MM.1S (cell line): ENCODE results near the gene STARD10.

ENCODE experiments used
- DNase-seq: peaks from one replicate; pipeline ENCODE4 v3.0.0-alpha.2; 2015
- H2AFZ ChIP-seq: fragments of 300-600 bp; sonication (generic); 2 replicates; pipeline ENCODE4 v1.6.0; 2016; ENCODE audit warnings: antibody characterized with exemption, low read length
- H3F3A ChIP-seq: fragments of 300-600 bp; sonication (generic); 2 replicates; pipeline ENCODE4 v1.6.1; 2016; ENCODE audit warnings: mild to moderate bottlenecking, antibody characterized with exemption, low read length, moderate library complexity, mixed read lengths; ENCODE audit not compliant: insufficient read depth
- H3K27ac ChIP-seq: fragments of 300-600 bp; sonication (generic); 2 replicates; pipeline ENCODE4 v1.5.1; 2016; ENCODE audit warnings: mild to moderate bottlenecking, low read length
- H3K27me3 ChIP-seq: fragments of 300-600 bp; sonication (generic); replicated peaks from 2 replicates; pipeline ENCODE4 v1.6.0; 2016; ENCODE audit warnings: low read length; ENCODE audit not compliant: insufficient read depth
- H3K36me3 ChIP-seq: fragments of 300-600 bp; sonication (generic); replicated peaks from 2 replicates; pipeline ENCODE4 v1.6.1; 2016; ENCODE audit warnings: mild to moderate bottlenecking, low read length, mixed read lengths; ENCODE audit not compliant: insufficient read depth
- H3K4me1 ChIP-seq: fragments of 300-600 bp; sonication (generic); 2 replicates; pipeline ENCODE4 v1.6.1; 2016; ENCODE audit warnings: low read length, mixed read lengths
- H3K4me2 ChIP-seq: fragments of 300-600 bp; sonication (generic); 2 replicates; pipeline ENCODE4 v1.6.0; 2016; ENCODE audit warnings: low read depth, low read length
- H3K4me3 ChIP-seq: fragments of 300-600 bp; sonication (generic); 2 replicates; pipeline ENCODE4 v1.5.1; 2016; ENCODE audit warnings: low read length, mixed read lengths
- H3K79me2 ChIP-seq: fragments of 300-600 bp; sonication (generic); 2 replicates; pipeline ENCODE4 v1.6.1; 2016; ENCODE audit warnings: mixed run types, low read length, mixed read lengths
- H3K9ac ChIP-seq: fragments of 300-600 bp; sonication (generic); 2 replicates; pipeline ENCODE4 v1.6.1; 2016; ENCODE audit warnings: low read length, mixed read lengths
- H3K9me2 ChIP-seq: fragments of 300-600 bp; sonication (generic); replicated peaks from 2 replicates; pipeline ENCODE4 v1.6.1; 2016; ENCODE audit warnings: mild to moderate bottlenecking, low read length, mixed read lengths; ENCODE audit not compliant: insufficient read depth
- H3K9me3 ChIP-seq: fragments of 300-600 bp; sonication (generic); replicated peaks from 2 replicates; pipeline ENCODE4 v1.6.1; 2016; ENCODE audit warnings: mild to moderate bottlenecking, low read length, mixed read lengths; ENCODE audit not compliant: insufficient read depth
- H4K20me1 ChIP-seq: fragments of 300-600 bp; sonication (generic); 2 replicates; pipeline ENCODE4 v1.6.1; 2016; ENCODE audit warnings: mild to moderate bottlenecking, low read length, moderate library complexity, mixed read lengths; ENCODE audit not compliant: insufficient read depth
- EZH2 ChIP-seq: fragments of 300-600 bp; sonication (generic); optimal IDR thresholded peaks from 2 replicates; pipeline ENCODE3; 2017; ENCODE audit warnings: low read depth, mild to moderate bottlenecking, antibody characterized with exemption, low read length, mixed read lengths
- EZH2phosphoT487 ChIP-seq: fragments of 300-600 bp; sonication (generic); IDR thresholded peaks from 2 replicates; pipeline ENCODE4 v1.6.1; 2018; ENCODE audit warnings: antibody characterized with exemption, low read length
- TF ChIP-seq, protein P1 (sequence below): fragments of 300-600 bp; sonication (generic); IDR thresholded peaks from 2 replicates; pipeline ENCODE4 v1.5.1; 2016; ENCODE audit warnings: antibody characterized with exemption, low read length, mixed read lengths

Gene STARD10

DNA sequence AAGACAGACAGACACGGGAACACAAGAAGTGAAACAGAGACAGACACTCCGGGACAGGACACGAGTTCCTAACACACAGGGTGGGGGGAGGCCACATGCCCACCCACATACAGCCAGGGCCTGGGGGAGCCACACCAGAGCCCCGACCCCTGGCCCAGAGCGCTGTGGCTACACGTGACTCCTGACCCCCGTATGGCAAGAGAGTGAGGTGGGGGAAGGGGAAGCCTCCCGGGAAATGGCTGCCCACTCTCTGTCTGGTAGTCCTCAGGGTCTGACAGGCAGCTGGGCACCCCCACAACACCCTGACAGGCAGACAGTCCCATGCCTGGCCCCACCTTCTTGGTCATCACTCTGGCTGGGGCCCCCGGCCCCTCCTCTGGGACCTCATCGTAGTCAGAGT is 81.0 kb downstream of the STARD10 start:
- Histone ChIP-seq H3K27me3 (no peaks in the 10 kb centered on the region), H3F3A (peaks cover 7% of the 10 kb centered on the region), H3K9me3 (no peaks in the 10 kb centered on the region), H3K4me3 (no peak overlapping the region), H3K9ac (no peak overlapping the region), H3K4me1 (peaks cover 20% of the 10 kb centered on the region), H2AFZ (no peak overlapping the region), H3K27ac (no peak overlapping the region), H3K4me2 (no peak overlapping the region), H3K79me2 (peaks cover 58% of the 10 kb centered on the region), H3K36me3 (peaks cover 5% of the 10 kb centered on the region; the same call in 1 of the 2 replicates), H4K20me1 (no peaks in the 10 kb centered on the region), H3K9me2 (no peaks in the 10 kb centered on the region)
- DNase-seq, result no peak
- TF ChIP-seq EZH2phosphoT487 (no peak), EZH2 (no peak)
- TF ChIP-seq, protein P1, sequence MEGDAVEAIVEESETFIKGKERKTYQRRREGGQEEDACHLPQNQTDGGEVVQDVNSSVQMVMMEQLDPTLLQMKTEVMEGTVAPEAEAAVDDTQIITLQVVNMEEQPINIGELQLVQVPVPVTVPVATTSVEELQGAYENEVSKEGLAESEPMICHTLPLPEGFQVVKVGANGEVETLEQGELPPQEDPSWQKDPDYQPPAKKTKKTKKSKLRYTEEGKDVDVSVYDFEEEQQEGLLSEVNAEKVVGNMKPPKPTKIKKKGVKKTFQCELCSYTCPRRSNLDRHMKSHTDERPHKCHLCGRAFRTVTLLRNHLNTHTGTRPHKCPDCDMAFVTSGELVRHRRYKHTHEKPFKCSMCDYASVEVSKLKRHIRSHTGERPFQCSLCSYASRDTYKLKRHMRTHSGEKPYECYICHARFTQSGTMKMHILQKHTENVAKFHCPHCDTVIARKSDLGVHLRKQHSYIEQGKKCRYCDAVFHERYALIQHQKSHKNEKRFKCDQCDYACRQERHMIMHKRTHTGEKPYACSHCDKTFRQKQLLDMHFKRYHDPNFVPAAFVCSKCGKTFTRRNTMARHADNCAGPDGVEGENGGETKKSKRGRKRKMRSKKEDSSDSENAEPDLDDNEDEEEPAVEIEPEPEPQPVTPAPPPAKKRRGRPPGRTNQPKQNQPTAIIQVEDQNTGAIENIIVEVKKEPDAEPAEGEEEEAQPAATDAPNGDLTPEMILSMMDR, result no peak

DNA sequence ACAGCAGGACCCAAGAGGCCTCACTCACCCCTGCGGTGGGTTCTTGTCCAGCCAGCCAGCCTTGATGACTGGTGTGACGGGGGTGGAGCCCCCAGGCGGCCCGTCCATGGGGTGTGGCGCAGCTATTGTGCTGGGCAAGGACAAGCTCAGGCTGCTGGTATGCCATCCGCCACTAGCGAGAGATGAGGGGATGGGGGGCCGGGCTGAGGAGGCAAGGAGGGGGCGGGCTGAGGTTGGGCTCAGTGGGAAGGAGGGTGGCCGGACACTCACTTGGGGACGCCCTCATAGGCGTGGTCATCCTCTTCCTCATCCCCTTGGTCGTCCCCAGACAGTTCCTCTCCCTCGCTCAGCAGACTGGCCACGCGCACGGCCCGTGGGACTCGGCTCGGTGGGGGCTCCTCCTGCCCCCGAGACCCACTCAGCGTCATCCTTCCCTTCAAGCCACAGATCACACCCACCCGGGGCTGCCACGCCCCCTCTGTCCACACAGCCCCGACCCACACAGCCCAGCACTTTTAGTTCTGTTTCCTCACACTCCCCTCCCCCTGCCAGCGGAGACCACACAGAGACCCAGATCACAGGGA is 81.6 kb downstream of the STARD10 start:
- Histone ChIP-seq H3F3A (peaks cover 7% of the 10 kb centered on the region), H3K4me2 (no peak overlapping the region), H3K9me2 (no peaks in the 10 kb centered on the region), H3K9ac (no peak overlapping the region), H3K79me2 (peaks cover 52% of the 10 kb centered on the region), H3K36me3 (peaks cover 5% of the 10 kb centered on the region; the same call in 1 of the 2 replicates), H3K27me3 (no peaks in the 10 kb centered on the region), H3K4me1 (peaks cover 14% of the 10 kb centered on the region), H3K9me3 (no peaks in the 10 kb centered on the region), H2AFZ (no peak overlapping the region), H4K20me1 (no peaks in the 10 kb centered on the region), H3K27ac (no peak overlapping the region), H3K4me3 (no peak overlapping the region)
- DNase-seq, result no peak
- TF ChIP-seq EZH2phosphoT487 (no peak), EZH2 (no peak)
- TF ChIP-seq, protein P1, result no peak

DNA sequence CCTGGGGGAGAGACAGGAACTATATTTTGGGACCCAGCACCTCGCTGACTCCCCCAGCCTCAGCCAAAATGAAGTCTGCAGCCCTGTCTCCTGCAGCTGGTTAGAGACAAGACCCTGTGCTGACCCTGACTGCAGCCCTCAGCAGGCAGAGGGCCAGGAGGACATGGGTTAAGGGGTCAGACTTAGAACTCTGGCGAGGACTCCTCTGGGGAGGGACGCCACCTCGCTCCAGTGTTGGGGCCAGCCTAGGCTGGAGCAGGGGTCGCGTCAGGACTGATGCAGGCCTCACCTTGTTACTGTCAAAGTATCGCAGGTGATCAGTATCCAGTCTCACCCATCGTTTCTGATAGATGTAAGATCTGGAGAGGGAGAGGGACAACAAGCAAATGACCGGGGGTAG is 82.7 kb downstream of the STARD10 start:
- no peaks in the 10 kb centered on the region for H3K9me2 ChIP-seq
- peaks cover 6% of the 10 kb centered on the region; the same call in 1 of the 2 replicates for H3K4me1 ChIP-seq
- no peaks in the 10 kb centered on the region for H3K9me3 ChIP-seq
- no peak for TF ChIP-seq EZH2phosphoT487
- TF ChIP-seq, protein P1, result no peak
- TF ChIP-seq EZH2, result no peak
- peaks cover 5% of the 10 kb centered on the region; the same call in 1 of the 2 replicates for H3K36me3 ChIP-seq
- no peaks in the 10 kb centered on the region for H3F3A ChIP-seq
- H3K4me2 ChIP-seq, result no peak overlapping the region
- H2AFZ ChIP-seq, result no peak overlapping the region
- H3K27me3 ChIP-seq, result no peaks in the 10 kb centered on the region
- H4K20me1 ChIP-seq, result no peaks in the 10 kb centered on the region
- no peak overlapping the region for H3K4me3 ChIP-seq
- no peak overlapping the region for H3K9ac ChIP-seq
- peaks cover 45% of the 10 kb centered on the region for H3K79me2 ChIP-seq
- H3K27ac ChIP-seq, result no peak overlapping the region
- no peak for DNase-seq
